NOMO-1 treated with DMSO at 0.1 percent for 48 hours (cell line): Measurements from ENCODE around the gene GALK2.
"Not testable (repeated sequence)": the region's sequence is repeated elsewhere in the genome, so short reads cannot be mapped to it uniquely, and the experiment has no call there.

ENCODE experiments used
- DNase-seq: peaks from one replicate; lab custom pipeline; 2025; ENCODE audit not compliant: unreplicated experiment; lab: John Stamatoyannopoulos, UW

Gene GALK2

DNA sequence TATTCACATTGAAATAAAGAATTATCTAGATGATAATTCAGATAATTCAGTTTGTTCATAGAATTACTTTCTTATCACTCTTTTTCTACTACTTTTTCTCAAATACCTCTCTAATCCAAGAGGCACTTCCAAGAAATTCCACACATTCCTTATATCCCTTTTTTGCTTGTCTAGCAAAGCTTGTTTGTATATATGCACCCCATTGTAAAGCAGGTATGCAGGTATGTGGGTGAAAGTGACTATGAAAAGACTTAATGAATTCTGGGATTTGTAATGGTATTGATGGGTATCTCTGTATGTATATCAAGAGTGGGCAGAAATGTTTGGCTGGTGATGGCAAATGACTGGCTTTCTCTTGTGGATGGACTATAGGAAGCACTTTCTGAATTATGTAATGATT, 158.9 kb downstream of the GALK2 start:
- no peak for DNase-seq

GRCh38 chr15:49330166-49330565, 160.1 kb downstream of the GALK2 start:
- no peak for DNase-seq

DNA sequence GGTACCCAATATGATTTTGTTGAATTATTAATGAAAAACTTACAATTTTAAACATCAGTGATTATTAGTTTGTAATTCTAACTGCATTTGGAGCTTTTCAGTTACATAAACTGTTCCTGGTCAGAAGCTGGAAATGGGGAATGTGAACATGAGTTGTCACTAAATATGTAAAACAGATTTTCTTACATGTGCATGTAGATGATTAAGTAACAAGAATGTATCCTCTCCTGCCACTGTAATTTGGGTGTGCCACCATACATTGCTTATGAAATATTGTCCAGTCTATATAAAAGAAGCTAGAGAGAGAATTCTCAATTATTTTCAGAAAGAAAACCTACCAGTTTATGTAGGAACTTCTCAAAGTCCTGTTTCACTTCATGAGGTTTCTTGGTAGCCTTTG, 161.4 kb downstream of the GALK2 start:
- DNase-seq = no peak

DNA sequence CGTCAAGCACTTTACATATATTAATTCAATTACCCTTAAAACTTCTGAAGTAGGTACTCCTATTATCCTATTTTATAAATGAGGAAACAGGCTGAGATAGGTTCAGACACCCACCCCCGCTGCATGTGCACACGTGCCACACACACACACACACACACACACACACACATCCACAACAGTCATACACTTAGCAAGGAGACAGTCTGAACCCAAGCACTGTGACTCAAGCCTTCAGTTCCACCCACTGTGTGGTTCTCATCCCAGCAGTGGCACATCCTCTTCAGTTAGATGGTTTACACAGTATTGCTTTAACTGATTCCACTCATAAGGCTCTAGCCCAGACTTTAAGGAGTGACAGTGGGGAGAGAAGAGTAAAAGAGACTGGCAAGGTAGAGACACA, 161.9 kb downstream of the GALK2 start:
- DNase-seq = no peak

DNA sequence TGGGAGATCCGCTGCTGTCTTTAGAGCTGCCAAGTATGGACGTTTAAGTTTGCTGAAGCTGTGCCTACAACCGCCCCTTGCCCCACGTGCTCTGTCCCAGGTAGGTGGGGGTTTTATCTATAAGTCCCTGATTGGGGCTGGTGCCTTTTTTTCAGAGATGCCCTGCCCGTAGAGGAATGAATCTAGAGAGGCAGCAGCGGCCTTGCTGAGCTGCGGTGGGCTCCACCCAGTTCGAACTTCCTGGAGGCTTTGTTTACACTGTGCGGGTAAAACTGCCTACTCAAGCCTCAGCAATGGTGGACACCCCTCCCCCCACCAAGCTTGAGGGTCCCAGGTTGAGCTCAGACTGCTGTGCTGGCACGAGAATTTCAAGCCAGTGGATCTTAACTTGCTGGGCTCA, 169.6 kb downstream of the GALK2 start:
- DNase-seq = no peak

- no peak for DNase-seq
These were observed 173.5 kb downstream of the GALK2 start for GRCh38 chr15:49343546-49343945.

- DNase-seq = not testable (repeated sequence)
These were observed 184.4 kb downstream of the GALK2 start for GRCh38 chr15:49354439-49354838.

DNA sequence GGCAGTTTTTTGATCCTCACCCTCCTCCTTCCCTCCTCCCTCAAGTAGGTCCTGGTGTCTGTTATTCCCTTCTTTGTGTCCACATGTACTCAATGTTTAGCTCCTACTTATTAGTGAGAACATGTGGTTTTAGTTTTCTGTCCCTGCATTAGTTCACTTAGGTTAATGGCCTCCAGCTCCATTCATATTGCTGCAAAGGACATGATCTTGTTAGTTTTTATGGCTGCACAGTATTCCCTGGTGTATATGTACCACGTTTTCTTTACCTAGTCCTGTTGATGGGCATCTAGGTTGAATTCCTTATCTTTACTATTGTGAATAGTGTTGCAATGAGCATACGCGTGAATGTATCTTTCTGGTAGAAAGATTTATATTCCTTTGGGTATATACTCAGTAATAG, 191.3 kb downstream of the GALK2 start:
- DNase-seq = no peak

DNA sequence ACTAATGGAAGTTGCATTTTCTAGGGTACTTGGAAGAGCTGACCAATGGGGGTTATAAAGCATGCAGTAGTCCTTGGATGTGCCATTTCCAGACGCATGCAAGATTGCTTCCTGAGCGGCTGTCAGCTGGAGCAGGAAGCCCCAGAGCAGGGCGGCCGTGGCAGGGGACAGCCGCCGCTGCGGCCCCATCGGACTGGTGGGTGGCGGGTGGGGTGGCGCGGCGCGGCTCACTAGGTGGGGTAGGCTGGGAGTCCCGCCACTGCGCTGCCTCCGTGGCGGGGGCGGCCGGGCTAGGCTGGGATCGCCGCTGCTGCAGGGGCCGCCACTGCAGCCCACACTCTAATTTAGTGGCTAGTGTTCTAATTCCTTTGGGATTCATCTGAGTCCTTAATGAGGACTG, 196.4 kb downstream of the GALK2 start:
- DNase-seq = no peak

- DNase-seq = peak; percentile 36
These were observed 200.7 kb downstream of the GALK2 start for GRCh38 chr15:49370782-49371181.

DNA sequence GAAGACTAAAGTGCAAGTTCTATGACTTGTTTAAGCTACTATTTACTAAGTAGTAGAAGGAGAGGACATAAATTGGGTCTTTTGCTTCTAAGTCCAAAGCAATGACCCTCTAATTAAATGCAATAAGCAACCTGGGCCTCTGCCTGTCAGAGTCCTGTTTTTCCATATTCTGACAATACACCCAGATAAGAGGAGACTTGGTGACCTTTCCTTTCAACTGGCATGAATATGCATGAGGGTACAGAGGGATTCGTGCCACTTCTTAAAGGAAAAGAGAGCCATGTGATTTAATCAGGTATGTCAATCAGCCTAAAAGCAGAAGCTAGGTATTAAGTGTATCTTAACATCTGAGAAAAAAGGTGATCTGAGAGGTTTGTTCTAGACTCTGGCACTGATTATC, 202.3 kb downstream of the GALK2 start:
- no peak for DNase-seq

GRCh38 chr15:49379996-49380395, 209.9 kb downstream of the GALK2 start:
- DNase-seq = peak; percentile 41

DNA sequence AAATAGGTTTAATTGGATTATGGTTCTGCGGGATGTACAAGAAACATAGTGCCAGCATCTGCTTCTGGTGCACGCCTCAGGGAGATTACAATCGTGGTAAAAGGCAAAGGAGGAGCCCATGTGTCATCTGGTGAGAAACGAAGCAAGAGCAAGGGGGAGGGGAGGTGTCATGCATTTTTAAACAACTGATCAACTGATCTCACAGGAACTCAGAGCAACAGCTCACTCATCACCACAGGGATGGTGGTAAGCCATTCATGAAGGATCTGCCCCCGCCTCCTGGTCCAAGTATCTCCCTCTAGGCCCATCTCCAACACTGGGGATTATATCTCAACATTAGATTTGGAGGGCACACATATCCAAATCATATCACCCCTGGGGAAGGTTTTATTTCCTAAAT, 210.9 kb downstream of the GALK2 start:
- no peak for DNase-seq
